ENCODE results near the gene ATP1A2. TPM values are rescaled to one million over a fixed set of nuclear protein-coding genes. Genes with fewer than 3 reads are reported as not detected.
A peak's percentile ranks its signal among the peaks of the same experiment; 100 is the strongest.

ATP1A2 gene
- total RNA-seq, 1 donor from 2014 or later, result 0.49 TPM

GRCh38 chr1:160094291-160094625 lies 21.3 kb upstream of the ATP1A2 start:
- TF ChIP-seq CTCF (IDR thresholded peaks at IDR 0.05; ENCODE audit: unreplicated experiment), result no peak
- Mint-ChIP-seq H3K36me3 (ENCODE audit: low read depth, unreplicated experiment) (peaks cover 3% of the 10 kb centered on the region), H3K4me3 (ENCODE audit: unreplicated experiment) (no peak overlapping the region), H3K4me1 (ENCODE audit: unreplicated experiment) (peaks cover 9% of the 10 kb centered on the region), H3K27me3 (ENCODE audit: unreplicated experiment) (peaks cover 9% of the 10 kb centered on the region), H3K9me3 (ENCODE audit: unreplicated experiment) (no peaks in the 10 kb centered on the region), H3K27ac (ENCODE audit: unreplicated experiment) (no peak overlapping the region)
- DNase-seq (ENCODE audit: low spot score), result no peak

DNA sequence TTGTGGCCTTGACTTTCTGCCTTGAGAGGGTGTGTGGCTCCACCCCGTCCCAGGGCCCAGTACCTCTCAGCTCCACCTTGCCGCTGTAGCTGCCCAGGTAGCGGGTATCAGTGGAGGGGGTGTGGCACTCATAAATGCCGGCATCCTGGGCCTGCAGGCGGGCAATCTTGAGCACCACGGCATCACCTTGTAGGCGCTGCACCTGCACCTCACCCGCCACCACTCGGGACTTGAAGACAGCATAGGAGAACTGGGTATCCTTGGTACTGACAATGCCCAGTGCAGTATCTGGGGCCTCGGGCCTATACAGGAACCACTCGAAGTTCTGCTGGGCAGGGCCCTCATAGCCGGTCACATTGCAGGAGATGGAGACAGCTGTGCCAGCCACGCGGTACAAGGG lies 20.8 kb upstream of the ATP1A2 start:
- no peak for TF ChIP-seq CTCF (IDR thresholded peaks at IDR 0.05; ENCODE audit: unreplicated experiment)
- Mint-ChIP-seq H3K4me3 (ENCODE audit: unreplicated experiment) (no peak overlapping the region), H3K27me3 (ENCODE audit: unreplicated experiment) (peaks cover 9% of the 10 kb centered on the region), H3K9me3 (ENCODE audit: unreplicated experiment) (no peaks in the 10 kb centered on the region), H3K4me1 (ENCODE audit: unreplicated experiment) (peaks cover 13% of the 10 kb centered on the region), H3K27ac (ENCODE audit: unreplicated experiment) (no peak overlapping the region), H3K36me3 (ENCODE audit: low read depth, unreplicated experiment) (peaks cover 3% of the 10 kb centered on the region)
- DNase-seq (ENCODE audit: low spot score), result no peak

DNA sequence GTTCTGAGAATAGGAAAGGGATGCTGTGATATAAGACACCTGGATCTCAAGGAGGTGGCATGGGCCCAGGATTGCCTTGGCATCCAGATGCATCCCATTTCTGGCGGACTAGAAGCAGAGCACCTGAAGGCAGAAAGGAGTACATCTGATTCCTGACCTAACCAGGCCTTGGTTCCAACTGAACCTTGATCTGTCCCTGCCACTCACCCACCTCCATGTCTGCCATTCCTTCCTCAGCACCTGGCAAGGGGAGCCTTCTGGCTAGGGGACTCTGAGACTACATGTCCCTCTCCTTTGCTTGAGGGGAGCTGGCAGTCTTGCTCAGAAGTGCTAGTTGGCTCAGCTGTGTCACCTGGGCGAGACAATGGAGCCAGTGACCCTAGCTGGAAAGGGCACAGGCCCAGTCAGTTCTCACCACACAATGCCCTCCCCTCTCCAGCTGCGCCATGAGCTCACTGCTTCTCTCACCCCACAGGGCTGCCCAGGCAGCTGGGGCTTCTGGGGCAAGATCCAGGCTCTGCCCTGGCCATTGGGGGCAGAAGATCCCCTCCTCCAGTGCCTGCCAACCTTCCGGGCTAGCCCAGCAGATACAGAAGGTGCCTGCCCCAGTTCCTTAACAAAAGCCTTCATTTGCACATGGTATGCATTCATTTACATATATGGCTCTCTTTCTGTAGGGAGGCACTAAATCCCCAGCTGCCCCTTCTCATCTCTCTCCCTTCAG lies 20.0 kb upstream of the ATP1A2 start:
- peaks cover 3% of the 10 kb centered on the region for H3K36me3 Mint-ChIP-seq (ENCODE audit: low read depth, unreplicated experiment)
- H3K27me3 Mint-ChIP-seq (ENCODE audit: unreplicated experiment), result peaks cover 9% of the 10 kb centered on the region
- DNase-seq (ENCODE audit: low spot score), result no peak
- peak overlapping the region; percentile 51 for H3K4me3 Mint-ChIP-seq (ENCODE audit: unreplicated experiment)
- TF ChIP-seq CTCF (IDR thresholded peaks at IDR 0.05; ENCODE audit: unreplicated experiment), result no peak
- H3K4me1 Mint-ChIP-seq (ENCODE audit: unreplicated experiment), result peaks cover 13% of the 10 kb centered on the region
- H3K27ac Mint-ChIP-seq (ENCODE audit: unreplicated experiment), result peak overlapping the region; percentile 64
- no peaks in the 10 kb centered on the region for H3K9me3 Mint-ChIP-seq (ENCODE audit: unreplicated experiment)

GRCh38 chr1:160096274-160097116 lies 19.1 kb upstream of the ATP1A2 start:
- DNase-seq (ENCODE audit: low spot score), result no peak
- Mint-ChIP-seq H3K36me3 (ENCODE audit: low read depth, unreplicated experiment) (peaks cover 3% of the 10 kb centered on the region), H3K27me3 (ENCODE audit: unreplicated experiment) (peaks cover 9% of the 10 kb centered on the region), H3K4me1 (ENCODE audit: unreplicated experiment) (peaks cover 13% of the 10 kb centered on the region), H3K4me3 (ENCODE audit: unreplicated experiment) (peak overlapping the region; percentile 92), H3K9me3 (ENCODE audit: unreplicated experiment) (no peaks in the 10 kb centered on the region), H3K27ac (ENCODE audit: unreplicated experiment) (peak overlapping the region; percentile 73)
- no peak for TF ChIP-seq CTCF (IDR thresholded peaks at IDR 0.05; ENCODE audit: unreplicated experiment)

Data from endothelial cell (in vitro differentiated cells).